Lung (tissue), 12 donors: ENCODE measurements around the gene PC. TPM values are rescaled to one million over a fixed set of nuclear protein-coding genes. Genes with fewer than 3 reads are reported as not detected.

Experiments used
- ATAC-seq: fragments of 200-7000 bp; cut with Tn5 transposase; one replicate; pipeline ENCODE4 v1.9.1; 2020; ENCODE audit warnings: moderate number of reproducible peaks; ENCODE audit not compliant: insufficient read depth, low FRiP score
- DNase-seq, 3 donors: peaks; one replicate each; pipeline ENCODE4 v3.0.0-alpha.2; 2013 to 2017
- H3K27ac ChIP-seq, 2 donors: one replicate each; pipeline ENCODE4 v1.5.1; 2013; ENCODE audit warnings: mild to moderate bottlenecking in 2 of 2, moderate library complexity in 2 of 2, control low read depth in 1 of 2, inconsistent platforms in 1 of 2, low read depth in 1 of 2, low read length in 1 of 2
- H3K27me3 ChIP-seq, 3 donors: one replicate each; pipeline ENCODE4 v1.5.1; 2013; ENCODE audit warnings: low read length in 2 of 3; ENCODE audit not compliant: control insufficient read depth in 3 of 3, insufficient read depth in 3 of 3
- H3K36me3 ChIP-seq, 4 donors: one replicate each; pipeline ENCODE4 v1.5.1; 2013; ENCODE audit warnings: low read length in 4 of 4, mild to moderate bottlenecking in 1 of 4, moderate library complexity in 1 of 4; ENCODE audit not compliant: control insufficient read depth in 4 of 4, insufficient read depth in 4 of 4
- H3K4me1 ChIP-seq, 5 donors: one replicate each; pipeline ENCODE4 v1.5.1; 2013; ENCODE audit warnings: low read length in 5 of 5, mild to moderate bottlenecking in 2 of 5, moderate library complexity in 1 of 5; ENCODE audit not compliant: control insufficient read depth in 5 of 5, insufficient read depth in 5 of 5
- H3K4me3 ChIP-seq: one replicate; pipeline ENCODE4 v1.5.1; 2013; ENCODE audit warnings: mild to moderate bottlenecking, control low read depth, moderate library complexity
- H3K9ac ChIP-seq, 2 donors: one replicate each; pipeline ENCODE4 v1.5.1; 2013; ENCODE audit warnings: low read length in 2 of 2, control low read depth in 1 of 2; ENCODE audit not compliant: insufficient read depth in 1 of 2
- H3K9me3 ChIP-seq, 4 donors: one replicate each; pipeline ENCODE4 v1.5.1; 2013; ENCODE audit warnings: low read length in 3 of 4, mild to moderate bottlenecking in 1 of 4, moderate library complexity in 1 of 4; ENCODE audit not compliant: control insufficient read depth in 4 of 4, insufficient read depth in 3 of 4
- WGBS, 2 donors: extraction: QIAGEN DNeasy Blood & Tissue Kit; methylation state at CpG; one replicate each; pipeline ENCODE4 v1.1.7; 2013; 5-methylcytosine and 5-hydroxymethylcytosine counted together
- polyA plus RNA-seq, 2 donors: library from polyadenylated mRNA; stranded (reverse); fragments of 200-250 nt; gene quantifications; one replicate each; pipeline ENCODE4 v1.2.1, GENCODE V29; 2013
- total RNA-seq, 2 donors: library from RNA; depleted of rRNA in 1 of 2; stranded (reverse); fragments of >200 nt in 1 of 2; gene quantifications; one replicate each; pipeline ENCODE4 v1.2.1, GENCODE V29; 2014 to 2021
- TF ChIP-seq, protein P1 (sequence below): IDR thresholded peaks from 2 replicates; pipeline ENCODE4 v1.5.1; 2012; ENCODE audit warnings: mild to moderate bottlenecking; ENCODE audit errors: control extremely low read depth, extremely low read depth
- donor health status: control.
- donor health status: control.
- donor health status: Bipolar disorder and iron deficiency.
- donor health status: healthy.
- donor health status: DM: yes; HTN: yes; CAD: no.

PC gene
- total and polyA plus RNA-seq, 4 donors, result 5.5 to 32.5 (median 12.0) TPM

- H3K27me3 ChIP-seq, result no peaks in the 10 kb centered on the region
- DNase-seq (no peak), ATAC-seq (no peak)
- TF ChIP-seq, protein P1, sequence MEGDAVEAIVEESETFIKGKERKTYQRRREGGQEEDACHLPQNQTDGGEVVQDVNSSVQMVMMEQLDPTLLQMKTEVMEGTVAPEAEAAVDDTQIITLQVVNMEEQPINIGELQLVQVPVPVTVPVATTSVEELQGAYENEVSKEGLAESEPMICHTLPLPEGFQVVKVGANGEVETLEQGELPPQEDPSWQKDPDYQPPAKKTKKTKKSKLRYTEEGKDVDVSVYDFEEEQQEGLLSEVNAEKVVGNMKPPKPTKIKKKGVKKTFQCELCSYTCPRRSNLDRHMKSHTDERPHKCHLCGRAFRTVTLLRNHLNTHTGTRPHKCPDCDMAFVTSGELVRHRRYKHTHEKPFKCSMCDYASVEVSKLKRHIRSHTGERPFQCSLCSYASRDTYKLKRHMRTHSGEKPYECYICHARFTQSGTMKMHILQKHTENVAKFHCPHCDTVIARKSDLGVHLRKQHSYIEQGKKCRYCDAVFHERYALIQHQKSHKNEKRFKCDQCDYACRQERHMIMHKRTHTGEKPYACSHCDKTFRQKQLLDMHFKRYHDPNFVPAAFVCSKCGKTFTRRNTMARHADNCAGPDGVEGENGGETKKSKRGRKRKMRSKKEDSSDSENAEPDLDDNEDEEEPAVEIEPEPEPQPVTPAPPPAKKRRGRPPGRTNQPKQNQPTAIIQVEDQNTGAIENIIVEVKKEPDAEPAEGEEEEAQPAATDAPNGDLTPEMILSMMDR, result no peak
- peaks cover 2 to 29% (median 9%) of the 10 kb centered on the region in 4 donors for H3K36me3 ChIP-seq
- no peak overlapping the region for H3K4me3 ChIP-seq
- H3K9ac ChIP-seq, result no peak overlapping the region
- WGBS, 2 donors, result 91 to 93% methylated on average over 14 of the region's 14 CpGs
- peaks cover 0 to 12% (median 6%) of the 10 kb centered on the region in 5 donors for H3K4me1 ChIP-seq
- H3K27ac ChIP-seq, result no peak overlapping the region
- no peaks in the 10 kb centered on the region for H3K9me3 ChIP-seq
Measured at GRCh38 chr11:66847461-66848232, 110.5 kb downstream of the PC start.

DNA sequence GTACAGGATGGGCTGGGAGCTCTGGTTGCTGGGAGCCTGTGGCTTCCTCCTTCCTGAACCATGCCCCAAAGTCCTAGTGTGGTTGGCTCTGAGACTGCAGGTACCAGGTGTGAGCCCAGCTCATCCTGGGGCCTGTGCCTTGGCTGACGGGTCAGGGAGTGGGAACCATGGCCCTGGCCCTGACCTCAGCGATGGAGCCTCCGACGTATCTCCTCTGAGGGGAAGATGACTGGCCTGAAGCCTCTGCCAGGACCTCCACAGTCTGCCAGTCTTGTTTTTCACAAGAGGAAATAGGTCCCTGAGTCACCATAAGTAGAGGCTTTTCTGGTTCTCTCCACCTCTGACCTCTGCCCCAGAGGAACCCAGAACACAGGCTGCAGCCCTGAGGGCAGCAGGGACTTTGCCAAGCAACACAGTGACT, 111.5 kb downstream of the PC start:
- H3K27ac ChIP-seq, result no peak overlapping the region
- no peak overlapping the region for H3K4me3 ChIP-seq
- H3K27me3 ChIP-seq, result no peaks in the 10 kb centered on the region
- H3K9ac ChIP-seq, result no peak overlapping the region
- DNase-seq (no peak), ATAC-seq (no peak)
- TF ChIP-seq, protein P1, result no peak
- H3K36me3 ChIP-seq, result peaks cover 3 to 29% (median 10%) of the 10 kb centered on the region in 4 donors
- H3K4me1 ChIP-seq, result peaks cover 0 to 21% (median 6%) of the 10 kb centered on the region in 5 donors
- H3K9me3 ChIP-seq, result no peaks in the 10 kb centered on the region
- 92 to 93% methylated on average over 4 of the region's 4 CpGs for WGBS, 2 donors

DNA sequence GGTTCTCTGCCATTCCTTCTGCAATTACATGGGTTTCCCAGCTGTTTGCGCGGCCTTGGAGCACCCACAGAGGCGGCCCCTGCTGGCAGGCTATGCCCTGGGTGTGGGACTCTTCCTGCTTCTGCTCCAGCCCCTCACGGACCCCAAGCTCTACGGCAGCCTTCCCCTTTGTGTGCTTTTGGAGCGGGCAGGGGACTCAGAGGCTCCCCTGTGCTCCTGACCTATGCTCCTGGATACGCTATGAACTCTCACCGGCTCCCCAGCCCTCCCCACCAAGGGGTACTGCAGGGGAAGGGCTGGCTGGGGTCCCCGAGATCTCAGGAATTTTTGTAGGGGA, 112.3 kb downstream of the PC start:
- Histone ChIP-seq H3K27me3 (no peaks in the 10 kb centered on the region), H3K4me1 (peaks cover 0 to 21% (median 6%) of the 10 kb centered on the region in 5 donors), H3K4me3 (no peak overlapping the region), H3K27ac (no peak overlapping the region), H3K9me3 (no peaks in the 10 kb centered on the region), H3K9ac (no peak overlapping the region), H3K36me3 (peaks cover 3 to 29% (median 12%) of the 10 kb centered on the region in 4 donors)
- TF ChIP-seq, protein P1, result no peak
- 90 to 92% methylated on average over 9 of the region's 9 CpGs for WGBS, 2 donors
- DNase-seq (no peak), ATAC-seq (no peak)
